Gastroesophageal sphincter (tissue), 3 donors: ENCODE results near the gene ACSM2B.
"Not testable (repeated sequence)": the region's sequence is repeated elsewhere in the genome, so short reads cannot be mapped to it uniquely, and the experiment has no call there.

ENCODE experiments used
- CTCF ChIP-seq, 4 experiments: fragments of 200-600 bp in 2 of 4; fragments of 450-650 bp in 2 of 4; sonication (generic) in 1 of 4; IDR thresholded peaks; one replicate each; pipeline ENCODE4 v1.5.1; 2017 to 2019; ENCODE audit warnings: antibody characterized with exemption in 4 of 4, mild to moderate bottlenecking in 2 of 4, moderate library complexity in 2 of 4
- POLR2A ChIP-seq, 2 donors: fragments of 450-650 bp; IDR thresholded peaks; one replicate each; pipeline ENCODE4 v1.6.1; 2017; ENCODE audit warnings: antibody characterized with exemption in 2 of 2, mild to moderate bottlenecking in 2 of 2, moderate library complexity in 1 of 2
- POLR2AphosphoS5 ChIP-seq: sonication (generic); formaldehyde crosslinking; IDR thresholded peaks from one replicate; pipeline ENCODE4 v1.6.1; 2017; ENCODE audit warnings: antibody characterized with exemption

GRCh38 chr16:20546278-20546853 is 29.8 kb downstream of the ACSM2B start:
- TF ChIP-seq POLR2A (IDR thresholded peaks at IDR 0.05); CTCF (IDR thresholded peaks at IDR 0.05); POLR2AphosphoS5: not testable (repeated sequence)
